GM18519 (cell line): ENCODE data around the gene ITGAD.

ENCODE experiments used
- ATAC-seq: cut with Tn5 transposase; IDR thresholded peaks from one replicate; pipeline ENCODE4 v1.9.1; 2021; ENCODE audit warnings: mild to moderate bottlenecking, moderate library complexity; ENCODE audit not compliant: unreplicated experiment, low FRiP score

Gene ITGAD

DNA sequence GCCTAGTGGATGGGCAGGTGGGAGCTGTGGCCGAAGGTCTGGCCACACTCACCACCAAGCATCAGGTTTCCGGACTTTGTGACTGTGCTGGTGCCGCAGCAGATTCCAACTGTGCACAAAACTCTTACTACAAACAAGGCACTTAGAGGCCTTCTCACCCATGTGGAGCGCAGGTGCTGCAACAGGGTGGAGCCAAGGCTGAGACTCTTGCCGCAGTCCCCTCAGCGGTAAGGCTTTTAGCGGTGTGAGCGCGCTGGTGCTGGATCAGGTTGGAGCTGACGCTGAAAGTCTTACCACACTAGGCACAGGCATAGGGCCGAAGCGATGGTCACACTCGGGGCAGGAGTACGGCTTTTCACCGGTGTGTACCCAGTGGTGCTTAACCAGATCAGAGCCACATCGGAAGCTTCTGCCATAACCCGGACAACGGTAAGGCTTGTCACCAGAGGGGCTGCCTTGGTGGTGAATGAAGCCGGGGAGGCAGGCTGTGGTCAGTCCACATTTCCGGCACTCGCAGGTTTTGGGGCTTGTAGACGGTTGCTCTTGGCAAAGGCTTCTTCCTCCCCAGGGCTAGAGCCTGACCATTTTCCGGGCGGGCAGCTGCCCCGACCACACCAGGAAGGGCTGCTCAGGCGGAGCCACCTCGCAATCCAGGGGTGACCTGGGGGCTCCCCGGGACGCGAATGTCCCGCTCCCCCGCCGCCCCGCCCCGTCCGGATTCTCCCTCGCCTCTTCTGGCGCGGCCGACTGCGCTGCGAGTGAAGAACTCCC, 65.1 kb downstream of the ITGAD start:
- no peak for ATAC-seq

DNA sequence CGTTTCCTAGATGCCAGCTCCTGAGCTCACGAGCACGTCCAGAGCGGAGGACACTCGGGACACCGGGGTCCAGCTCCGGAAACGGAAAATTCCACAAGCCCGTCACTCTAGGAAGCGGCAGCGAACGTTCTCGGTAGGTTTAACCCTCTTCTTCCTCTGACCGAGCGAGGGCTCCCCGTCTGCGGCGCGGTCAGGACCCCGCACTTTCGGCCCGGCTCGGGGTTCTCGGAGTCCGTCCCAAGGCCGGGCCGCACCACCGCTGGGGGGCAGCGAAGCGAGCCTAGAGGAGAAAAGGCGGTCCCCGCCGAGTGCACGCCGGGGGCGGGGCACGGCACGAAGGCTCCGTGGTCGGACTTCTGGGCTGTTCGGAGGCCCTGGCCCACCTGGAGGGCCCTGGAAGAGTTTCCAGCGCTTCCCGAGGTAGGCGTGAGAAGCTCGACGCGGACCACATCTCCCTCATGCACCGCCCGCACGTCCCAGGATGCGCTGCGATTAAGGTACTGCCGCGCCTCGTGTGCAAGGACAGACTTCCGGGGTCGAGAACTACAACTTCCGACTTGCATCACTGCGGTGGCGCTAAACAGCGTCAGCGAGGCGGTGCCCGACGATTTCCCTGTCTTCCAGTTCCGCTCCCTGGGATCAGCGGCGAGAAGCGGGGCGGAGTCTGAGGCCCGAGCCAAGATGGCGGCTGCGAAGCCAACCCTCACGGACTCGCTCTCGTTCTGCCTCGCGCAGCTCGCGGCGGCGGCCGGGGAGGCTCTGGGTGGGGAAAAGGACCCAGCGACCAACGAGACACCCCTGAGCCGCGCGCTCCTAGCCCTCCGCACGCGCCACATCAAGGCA, 65.9 kb downstream of the ITGAD start, which contains the start of gene ARMC5:
TSS of gene ARMC5 (plus strand) at position 658 of the 843 bp plus-strand sequence. CDS start at position 682, 24 bp downstream.
- ATAC-seq: peak; percentile 45

DNA sequence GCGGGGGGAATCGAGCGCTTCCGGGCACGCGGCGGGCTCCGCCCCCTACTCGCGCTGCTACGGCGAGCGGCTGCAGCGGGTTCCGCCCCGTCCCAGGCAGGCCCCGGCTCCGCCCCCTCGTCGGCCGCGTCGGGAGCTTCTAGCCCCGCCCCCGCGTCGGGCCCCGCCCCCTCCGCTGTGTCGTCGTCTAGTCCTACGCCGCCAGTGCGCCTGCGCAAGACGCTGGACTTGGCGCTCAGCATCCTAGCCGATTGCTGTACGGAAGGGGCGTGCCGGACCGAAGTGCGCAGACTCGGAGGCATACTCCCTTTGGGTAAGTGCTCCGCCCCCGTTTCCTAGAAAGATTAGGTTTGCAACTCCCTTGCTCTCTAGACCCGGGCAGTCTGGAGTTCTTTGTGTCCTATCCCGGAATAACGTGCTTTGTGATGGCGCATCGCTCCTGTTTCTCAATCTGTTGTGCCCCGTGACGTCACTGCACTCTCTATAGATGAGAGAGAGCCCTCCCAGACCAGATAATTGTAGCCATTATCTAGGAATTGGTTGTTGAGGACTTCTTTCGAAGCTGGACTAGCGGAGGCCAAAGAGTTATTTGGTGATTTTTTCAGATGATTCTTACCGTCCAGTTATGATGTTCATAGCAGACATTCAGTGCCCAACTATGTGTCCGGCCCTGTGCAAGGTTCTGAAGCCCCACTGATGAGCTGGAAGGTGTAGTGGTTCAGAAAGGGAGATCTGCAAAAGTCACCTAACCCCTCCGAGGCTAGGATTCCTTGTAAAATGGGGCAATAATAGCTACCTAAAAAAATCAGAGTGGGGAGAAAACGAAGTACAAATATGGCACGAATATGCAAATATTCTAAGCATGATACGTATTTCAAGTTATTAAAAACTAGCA, 66.8 kb downstream of the ITGAD start:
- peak; percentile 55 for ATAC-seq

DNA sequence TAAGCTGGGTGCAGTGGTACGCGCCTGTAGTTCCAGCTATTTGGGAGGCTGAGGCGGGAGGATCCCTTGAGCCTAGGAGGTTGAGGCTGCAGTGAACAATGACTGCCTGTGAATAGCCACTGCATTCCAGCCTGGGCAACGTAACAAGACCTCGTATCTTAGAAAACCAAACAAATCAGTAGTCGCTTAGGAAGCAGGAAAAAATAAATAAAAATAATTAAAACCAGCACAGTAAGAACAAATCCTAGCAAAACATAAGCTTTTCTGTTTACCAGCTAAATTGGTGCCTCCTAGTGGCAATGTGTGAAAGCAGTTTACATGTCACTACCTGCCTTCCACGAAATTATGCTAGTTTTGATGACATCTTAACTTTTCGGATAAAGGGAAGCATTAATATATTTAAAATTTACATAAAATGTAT, 67.5 kb downstream of the ITGAD start:
- no peak for ATAC-seq

DNA sequence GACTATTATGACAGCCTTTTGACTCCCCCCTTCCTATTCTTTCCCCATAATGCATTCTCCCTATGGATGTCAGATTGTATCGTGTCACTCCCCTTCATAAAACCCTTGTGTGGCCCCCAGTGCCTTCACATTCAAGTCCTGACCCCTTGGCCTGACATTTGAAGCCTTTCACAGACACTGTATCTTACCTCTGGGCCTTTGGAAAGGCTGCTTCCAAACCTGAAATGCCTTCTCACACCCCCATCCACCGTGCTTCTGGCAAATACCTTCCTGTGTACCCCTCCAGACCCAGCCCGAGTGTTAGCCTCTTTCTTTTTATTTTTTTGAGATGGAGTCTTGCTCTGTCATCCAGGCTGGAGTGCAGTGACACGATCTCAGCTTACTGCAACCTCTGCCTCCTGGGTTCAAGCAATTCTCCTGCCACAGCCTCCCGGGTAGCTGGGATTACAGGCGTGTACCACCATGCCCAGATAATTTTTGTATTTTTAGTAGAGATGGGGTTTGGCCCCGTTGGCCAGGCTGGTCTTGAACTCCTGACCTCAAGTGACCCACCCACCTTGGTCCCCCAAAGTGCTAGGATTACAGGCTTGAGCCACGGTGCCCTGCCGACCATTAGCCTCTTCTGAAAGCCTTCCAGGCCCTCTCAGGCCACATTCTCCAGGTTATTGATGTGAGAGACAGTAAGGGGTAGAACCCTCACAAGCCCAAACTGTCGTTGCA, 68.2 kb downstream of the ITGAD start:
- ATAC-seq: no peak

DNA sequence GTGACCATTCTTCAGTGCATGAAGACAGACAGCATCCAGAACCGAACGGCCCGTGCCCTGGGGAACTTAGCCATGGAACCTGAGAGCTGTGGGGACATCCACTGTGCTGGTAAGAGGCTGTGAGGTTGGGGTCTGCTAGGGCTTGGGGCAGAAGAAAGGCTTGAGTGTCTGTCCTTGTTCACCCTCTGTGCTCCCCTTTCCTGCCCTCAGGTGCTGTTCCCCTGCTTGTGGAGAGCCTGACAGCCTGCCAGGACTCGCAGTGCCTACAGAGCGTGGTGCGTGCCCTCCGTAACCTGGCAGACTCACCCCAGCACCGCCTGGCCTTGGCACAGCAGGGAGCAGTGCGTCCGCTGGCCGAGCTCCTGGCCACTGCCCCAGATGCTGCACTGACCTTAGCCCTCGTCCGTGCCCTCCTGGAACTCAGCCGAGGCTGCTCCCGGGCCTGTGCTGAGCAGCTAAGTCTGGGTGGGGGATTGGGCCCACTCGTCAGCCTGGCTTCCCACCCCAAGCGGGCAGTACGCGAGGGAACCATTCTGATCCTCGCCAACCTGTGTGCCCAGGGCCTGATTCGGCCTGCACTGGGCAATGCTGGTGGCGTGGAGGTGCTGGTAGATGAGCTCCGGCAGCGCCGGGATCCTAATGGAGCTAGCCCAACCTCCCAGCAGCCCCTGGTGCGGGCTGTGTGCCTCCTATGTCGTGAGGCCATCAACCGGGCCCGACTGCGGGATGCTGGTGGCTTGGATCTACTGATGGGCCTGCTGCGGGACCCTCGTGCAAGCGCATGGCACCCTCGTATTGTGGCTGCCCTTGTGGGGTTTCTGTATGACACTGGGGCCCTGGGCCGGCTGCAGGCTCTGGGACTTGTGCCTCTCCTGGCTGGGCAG, 69.0 kb downstream of the ITGAD start:
- ATAC-seq: no peak

DNA sequence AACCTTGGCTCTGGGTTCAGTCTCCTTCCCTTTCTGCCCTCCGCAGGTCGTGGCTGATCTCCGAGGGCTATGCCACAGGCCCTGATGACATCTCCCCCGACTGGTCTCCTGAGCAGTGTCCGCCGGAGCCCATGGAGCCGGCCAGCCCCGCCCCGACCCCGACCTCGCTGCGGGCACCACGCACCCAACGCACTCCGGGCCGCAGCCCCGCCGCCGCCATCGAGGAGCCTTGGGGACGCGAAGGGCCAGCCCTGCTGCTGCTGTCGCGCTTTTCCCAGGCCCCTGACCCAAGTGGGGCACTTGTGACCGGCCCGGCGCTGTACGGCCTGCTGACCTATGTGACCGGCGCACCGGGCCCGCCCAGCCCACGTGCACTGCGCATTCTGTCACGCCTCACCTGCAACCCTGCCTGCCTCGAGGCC, 71.2 kb downstream of the ITGAD start:
- ATAC-seq: no peak

DNA sequence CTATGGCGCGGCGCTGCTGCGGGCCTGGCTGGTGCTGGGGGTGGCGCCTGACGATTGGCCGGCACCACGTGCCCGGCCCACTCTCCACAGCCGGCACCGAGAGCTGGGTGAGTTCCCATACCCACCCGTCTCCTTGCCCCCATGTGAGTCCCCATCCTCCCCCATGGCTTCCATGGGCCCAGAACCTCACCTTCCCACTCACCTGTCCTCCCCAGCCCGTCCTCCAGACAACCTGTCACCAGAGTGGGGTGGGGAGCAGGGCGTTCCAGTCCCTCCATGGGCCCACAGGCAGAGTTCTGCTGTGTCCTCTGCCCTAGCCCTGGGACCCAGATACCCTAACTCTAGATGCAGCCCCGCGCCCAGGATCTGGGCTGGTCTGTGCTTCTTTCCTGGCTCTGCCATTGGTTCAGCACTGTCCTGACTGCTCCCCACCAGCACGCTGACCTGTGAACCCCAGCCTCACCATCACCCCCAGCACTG, 71.7 kb downstream of the ITGAD start:
- ATAC-seq: no peak

DNA sequence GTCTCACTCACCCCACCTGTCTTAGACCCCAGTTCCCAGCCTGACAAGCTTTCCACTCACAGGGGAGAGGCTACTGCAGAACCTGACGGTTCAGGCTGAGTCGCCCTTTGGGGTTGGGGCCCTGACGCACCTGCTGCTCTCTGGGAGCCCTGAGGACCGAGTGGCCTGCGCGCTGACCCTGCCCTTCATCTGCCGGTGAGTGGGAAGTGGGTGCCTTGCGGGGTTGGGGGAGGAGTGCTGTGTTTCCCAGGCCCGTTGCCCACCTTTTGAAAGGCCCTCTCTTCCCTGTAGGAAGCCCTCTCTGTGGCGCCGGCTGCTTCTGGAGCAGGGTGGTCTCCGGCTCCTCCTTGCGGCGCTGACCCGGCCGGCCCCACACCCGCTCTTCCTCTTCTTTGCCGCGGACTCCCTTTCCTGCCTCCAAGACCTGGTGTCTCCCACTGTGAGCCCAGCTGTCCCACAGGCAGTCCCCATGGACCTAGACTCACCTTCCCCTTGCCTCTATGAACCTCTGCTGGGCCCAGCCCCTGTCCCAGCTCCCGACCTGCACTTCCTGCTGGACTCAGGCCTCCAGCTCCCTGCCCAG, 72.7 kb downstream of the ITGAD start:
- no peak for ATAC-seq

DNA sequence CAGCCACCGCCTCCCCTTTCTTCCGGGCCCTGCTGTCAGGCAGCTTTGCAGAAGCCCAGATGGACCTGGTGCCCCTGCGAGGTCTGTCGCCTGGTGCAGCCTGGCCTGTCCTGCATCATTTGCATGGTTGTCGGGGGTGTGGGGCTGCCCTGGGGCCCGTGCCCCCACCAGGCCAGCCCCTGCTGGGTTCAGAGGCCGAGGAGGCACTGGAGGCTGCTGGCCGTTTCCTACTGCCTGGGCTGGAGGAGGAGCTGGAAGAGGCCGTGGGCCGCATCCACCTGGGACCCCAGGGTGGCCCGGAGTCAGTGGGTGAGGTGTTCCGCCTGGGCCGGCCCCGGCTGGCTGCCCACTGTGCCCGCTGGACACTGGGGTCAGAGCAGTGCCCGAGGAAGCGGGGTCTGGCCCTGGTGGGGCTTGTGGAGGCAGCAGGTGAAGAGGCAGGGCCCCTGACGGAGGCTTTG, 73.3 kb downstream of the ITGAD start:
- no peak for ATAC-seq

DNA sequence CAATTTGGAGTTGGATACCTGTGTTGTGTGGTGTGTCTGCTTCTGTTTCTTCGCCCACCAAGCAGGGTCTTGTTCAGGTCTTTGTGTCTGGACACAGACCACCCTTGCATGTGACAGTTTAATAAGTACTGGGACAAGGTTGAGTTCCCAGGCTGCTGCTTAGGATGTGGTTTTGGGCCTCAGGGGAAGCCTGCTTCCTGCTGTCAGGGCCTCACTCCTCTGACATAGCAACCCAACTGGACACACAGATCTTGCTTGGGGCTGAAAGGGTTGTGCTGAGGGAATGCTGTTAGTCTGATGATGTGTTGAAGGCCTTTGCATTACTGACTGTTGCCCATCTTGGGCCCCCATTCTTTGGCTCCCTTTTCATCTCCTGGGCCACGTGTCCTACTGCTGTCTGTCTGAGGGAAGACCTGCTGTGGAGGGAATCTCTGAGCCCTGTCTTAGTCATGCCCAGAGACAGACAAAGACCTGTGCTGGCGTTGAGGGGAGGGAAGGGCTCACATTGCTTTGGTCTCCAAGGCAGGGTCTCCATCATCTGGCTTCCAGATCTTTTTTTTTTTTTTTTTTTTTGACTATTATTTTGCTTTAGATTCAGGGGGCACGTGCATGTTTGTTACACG, 74.1 kb downstream of the ITGAD start:
- no peak for ATAC-seq

DNA sequence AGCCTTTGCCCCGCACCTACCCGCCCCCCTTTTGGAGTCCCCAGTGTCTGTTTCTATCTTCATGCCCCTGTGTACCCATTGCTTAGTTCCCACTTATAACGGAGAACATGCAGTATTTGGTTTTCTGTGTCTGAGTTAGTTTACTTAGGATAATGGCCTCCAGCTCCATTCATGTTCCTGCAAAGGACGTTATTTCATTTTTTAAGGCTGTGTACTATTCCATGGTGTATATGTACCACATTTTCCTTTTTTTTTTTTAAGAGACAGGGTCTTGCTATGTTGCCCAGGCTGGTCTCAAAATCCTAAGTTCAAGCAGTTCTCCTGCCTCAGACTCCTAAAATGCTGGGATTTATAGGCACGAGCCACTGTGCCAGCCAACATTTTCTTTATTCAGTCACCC, 74.7 kb downstream of the ITGAD start:
- no peak for ATAC-seq

DNA sequence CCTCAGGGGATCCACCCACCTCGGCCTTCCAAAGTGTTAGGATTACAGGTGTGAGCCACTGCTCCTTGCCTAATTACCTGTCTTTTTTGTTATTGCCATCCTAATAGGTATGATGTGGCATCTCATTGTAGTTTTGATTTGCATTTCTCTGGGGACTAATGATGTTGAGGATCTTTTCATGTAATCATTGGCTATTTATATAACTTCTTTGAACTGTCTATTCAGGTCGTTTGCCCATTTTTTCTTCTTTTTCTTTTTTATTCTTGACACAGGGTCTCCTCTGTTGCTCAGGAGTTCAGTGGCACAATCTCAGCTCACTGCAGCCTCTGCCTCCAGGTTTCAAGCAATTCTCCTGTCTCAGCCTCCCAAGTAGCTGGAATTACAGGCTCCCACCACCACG, 77.5 kb downstream of the ITGAD start:
- no peak for ATAC-seq

DNA sequence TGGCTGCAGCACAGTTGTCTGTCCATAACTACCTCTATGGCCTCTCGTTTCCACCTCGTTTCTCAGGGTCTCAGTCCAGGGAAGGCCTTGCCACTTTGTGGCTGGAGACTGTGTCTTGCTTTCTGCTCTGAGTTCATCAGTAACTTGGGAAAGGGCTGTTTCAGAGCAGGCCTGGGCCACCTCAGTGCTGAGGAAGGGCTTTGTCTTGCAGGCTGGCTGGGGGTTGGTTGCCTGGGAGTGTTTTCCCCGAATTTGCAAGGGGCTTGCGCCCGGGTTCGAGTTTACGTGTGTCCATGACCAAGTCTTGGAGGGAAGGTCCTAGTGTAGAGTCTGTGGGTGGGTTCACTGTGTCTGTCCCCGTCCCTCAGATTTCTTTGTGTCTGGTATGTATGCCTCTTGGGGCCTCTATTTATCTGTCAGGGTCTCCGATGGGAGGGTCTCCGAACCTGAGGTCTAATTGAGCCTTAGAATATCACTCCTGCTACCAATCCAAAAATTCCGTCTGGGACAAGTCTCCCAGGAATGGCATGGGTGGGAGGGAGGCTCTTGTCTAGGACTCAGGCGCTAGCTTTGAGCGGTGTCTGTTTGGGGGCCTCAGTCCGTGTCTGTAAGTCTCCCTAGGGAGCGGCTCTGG, 78.2 kb downstream of the ITGAD start:
- no peak for ATAC-seq

DNA sequence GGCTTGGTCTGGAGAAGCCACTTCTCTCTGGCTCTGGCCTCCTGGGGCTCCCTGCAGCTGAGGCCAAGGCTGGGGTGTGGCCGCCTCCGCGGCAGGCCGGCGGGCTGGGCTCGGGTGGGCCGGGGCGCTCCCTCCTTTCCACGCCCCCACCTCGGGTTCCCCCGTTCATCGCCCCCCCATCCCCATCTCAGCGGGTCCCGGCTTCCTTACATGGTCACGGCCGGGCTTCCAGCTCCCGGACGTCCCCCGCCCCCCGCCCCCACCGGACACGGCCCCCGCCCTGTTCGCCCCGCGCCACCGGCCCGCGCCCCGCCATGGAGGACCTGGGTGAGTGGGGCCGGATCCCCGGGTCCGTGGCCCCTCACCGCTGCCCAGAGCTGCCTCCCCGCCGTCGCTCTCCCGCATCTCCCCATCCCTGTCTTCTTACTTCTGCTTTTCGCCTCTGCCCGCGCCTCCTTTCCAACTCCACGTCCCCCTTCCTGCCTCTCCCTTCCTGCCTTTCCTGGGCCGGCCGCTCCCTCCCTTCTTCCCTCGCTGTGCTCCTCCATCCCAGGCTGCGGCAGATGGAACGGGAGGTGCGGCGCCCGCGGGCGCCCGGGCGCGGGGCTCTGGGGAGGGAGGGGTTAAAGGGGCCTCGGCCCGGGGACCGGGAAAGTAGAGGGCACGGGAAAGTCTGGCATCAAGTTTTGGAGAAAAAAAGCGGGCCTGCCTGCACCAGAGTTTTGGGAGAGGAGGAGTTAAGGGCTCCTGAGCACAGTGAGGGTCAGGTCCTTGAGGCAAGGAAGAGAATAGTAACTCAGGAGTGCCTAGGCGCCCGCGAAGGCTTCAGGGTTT, 79.0 kb downstream of the ITGAD start, which contains the start of gene TGFB1I1:
TSS of gene TGFB1I1 (plus strand) at position 278 of the 834 bp plus-strand sequence. CDS start at position 315, 37 bp downstream.
- ATAC-seq: no peak

DNA sequence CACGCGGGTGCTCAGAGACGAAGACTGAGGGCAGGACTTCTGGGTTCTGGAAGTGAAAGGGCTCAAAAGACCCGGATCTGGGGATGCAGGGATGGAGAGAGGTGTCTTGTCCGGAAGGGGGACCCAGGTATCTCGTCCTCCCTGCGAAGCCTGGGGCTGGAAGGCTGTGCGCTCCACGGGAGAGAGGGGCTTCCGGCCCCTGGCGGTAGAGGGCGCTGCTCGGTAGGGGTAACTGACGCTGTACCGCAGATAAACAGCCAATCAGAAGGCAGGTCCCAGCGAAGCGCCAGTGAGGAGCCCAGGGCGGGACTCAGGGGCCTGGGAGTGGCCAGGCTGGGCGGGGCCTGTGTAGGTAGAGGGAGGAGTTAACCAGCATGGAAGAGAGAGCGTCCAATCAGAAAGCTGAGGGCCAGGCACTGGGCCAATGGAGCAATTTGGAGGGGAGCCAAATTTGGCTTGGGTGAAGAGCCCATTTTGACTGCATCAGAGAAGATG, 79.6 kb downstream of the ITGAD start:
- no peak for ATAC-seq
